ENCODE measurements around the gene MMEL1. TPM values are rescaled to one million over a fixed set of nuclear protein-coding genes. Genes with fewer than 3 reads are reported as not detected.
"Not testable (repeated sequence)": the region's sequence is repeated elsewhere in the genome, so short reads cannot be mapped to it uniquely, and the experiment has no call there.

The MMEL1 gene, protein sequence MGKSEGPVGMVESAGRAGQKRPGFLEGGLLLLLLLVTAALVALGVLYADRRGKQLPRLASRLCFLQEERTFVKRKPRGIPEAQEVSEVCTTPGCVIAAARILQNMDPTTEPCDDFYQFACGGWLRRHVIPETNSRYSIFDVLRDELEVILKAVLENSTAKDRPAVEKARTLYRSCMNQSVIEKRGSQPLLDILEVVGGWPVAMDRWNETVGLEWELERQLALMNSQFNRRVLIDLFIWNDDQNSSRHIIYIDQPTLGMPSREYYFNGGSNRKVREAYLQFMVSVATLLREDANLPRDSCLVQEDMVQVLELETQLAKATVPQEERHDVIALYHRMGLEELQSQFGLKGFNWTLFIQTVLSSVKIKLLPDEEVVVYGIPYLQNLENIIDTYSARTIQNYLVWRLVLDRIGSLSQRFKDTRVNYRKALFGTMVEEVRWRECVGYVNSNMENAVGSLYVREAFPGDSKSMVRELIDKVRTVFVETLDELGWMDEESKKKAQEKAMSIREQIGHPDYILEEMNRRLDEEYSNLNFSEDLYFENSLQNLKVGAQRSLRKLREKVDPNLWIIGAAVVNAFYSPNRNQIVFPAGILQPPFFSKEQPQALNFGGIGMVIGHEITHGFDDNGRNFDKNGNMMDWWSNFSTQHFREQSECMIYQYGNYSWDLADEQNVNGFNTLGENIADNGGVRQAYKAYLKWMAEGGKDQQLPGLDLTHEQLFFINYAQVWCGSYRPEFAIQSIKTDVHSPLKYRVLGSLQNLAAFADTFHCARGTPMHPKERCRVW
- 10 to 100 TPM in 1 of 2 donors, 1 to 10 TPM in 1; 4.6 to 13.6 TPM for total RNA-seq

DNA sequence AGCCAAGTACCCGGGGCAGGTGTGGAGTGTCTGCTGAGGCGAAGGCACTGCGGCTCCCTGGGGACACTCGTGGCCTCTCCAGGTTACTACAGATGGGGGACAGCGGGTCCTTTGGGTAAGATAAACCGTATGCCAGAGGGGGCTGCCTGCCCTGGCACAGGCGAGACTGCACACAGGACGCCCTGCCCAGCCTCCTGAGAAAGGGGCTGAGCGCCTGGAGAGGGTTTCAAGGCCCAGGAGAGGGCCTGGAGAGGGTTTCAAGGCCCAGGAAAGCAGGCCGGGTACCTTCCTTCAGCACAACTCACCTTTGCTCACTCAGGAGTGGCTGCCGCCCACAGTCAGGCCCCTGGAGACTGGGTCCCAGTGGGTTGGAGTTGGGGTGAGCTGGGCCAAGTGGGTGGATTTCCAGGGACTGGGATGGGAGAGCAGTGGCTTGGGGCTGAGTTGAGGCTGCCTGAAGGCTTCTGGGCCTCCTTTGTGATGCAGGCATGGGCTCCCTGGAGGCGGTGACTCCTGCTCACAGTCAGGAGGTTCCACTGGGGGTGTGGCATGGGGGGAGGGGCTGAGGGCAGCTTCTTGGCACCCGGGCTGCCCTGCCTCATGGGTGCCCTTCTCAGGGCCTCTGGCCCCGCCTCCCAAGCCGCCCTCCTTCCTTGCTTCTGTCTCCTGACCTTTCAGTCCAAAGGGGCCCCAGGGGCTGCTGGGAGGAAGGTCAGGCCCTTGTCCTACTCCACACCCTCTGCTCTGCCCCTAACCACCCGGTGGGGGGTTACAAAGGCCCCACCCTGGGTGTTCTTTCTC lies at the start of gene MMEL1:
Gene MMEL1 (minus strand): TSS at position 456 of the 801 bp plus-strand sequence. CDS start 3,532 bp downstream, outside the sequence.
- intact Hi-C loops (cut with DNase I): no loop called here
- no peak for TF ChIP-seq POLR2AphosphoS5 (IDR thresholded peaks at IDR 0.05)
- TF ChIP-seq, protein P1, sequence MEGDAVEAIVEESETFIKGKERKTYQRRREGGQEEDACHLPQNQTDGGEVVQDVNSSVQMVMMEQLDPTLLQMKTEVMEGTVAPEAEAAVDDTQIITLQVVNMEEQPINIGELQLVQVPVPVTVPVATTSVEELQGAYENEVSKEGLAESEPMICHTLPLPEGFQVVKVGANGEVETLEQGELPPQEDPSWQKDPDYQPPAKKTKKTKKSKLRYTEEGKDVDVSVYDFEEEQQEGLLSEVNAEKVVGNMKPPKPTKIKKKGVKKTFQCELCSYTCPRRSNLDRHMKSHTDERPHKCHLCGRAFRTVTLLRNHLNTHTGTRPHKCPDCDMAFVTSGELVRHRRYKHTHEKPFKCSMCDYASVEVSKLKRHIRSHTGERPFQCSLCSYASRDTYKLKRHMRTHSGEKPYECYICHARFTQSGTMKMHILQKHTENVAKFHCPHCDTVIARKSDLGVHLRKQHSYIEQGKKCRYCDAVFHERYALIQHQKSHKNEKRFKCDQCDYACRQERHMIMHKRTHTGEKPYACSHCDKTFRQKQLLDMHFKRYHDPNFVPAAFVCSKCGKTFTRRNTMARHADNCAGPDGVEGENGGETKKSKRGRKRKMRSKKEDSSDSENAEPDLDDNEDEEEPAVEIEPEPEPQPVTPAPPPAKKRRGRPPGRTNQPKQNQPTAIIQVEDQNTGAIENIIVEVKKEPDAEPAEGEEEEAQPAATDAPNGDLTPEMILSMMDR (IDR thresholded peaks at IDR 0.05): no peak
- no peak for TF ChIP-seq POLR2A (IDR thresholded peaks at IDR 0.05)
- Histone ChIP-seq H3K9me3 (no peaks in the 10 kb centered on the region), H3K36me3 (no peaks in the 10 kb centered on the region), H3K4me1 (replicated peaks) (no peaks in the 10 kb centered on the region), H3K27ac (no peak within 1 kb of the TSS), H3K27me3 (replicated peaks; ENCODE audit: insufficient read depth) (peaks cover 18% of the 10 kb centered on the region), H3K4me3 (no peak within 1 kb of the TSS)
- no peak for DNase-seq (ENCODE audit: low spot score)
- 69% methylated on average over 16 of the region's 16 CpGs for WGBS

DNA sequence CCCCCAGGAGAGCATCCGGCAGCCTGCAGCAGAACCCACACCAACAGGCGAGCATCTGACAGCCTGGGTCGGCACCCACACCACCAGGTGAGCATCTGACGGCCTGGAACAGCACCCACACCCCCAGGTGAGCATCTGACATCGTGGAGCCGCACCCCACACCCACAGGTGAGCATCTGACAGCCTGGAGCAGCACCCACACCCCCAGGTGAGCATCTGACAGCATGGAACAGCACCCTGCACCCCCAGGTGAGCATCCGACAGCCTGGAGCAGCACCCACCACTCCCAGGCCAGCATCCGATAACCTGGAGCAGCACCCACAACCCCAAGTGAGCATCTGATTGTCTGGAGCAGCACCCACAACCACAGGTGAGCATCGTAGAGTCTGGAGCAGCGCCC lies 43.9 kb upstream of the MMEL1 start:
- H3K27ac ChIP-seq; H3K36me3 ChIP-seq; H3K4me1 ChIP-seq (replicated peaks); H3K9me3 ChIP-seq; H3K4me3 ChIP-seq; DNase-seq (ENCODE audit: low spot score); H3K27me3 ChIP-seq (replicated peaks; ENCODE audit: insufficient read depth); intact Hi-C loops (cut with DNase I): not testable (repeated sequence)
- WGBS: no CpG with 5 or more reads among the region's 10 CpGs

DNA sequence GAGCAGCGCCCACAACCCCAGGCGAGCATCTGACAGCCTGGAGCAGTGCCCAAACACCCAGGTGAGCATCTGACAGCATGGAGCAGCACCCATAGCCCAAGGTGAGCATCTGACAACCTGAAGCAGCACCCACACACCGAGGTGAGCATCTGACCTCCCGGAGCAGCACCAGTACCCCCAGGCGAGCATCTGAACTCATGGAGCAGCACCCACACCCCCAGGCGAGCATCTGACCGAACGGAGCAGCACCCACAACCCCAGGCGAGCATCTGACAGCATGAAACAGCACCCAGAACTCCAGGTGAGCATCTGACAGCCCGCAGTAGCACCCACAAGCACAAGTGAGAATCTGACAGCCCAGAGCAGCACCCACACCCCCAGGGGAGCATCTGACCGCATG lies 38.8 kb upstream of the MMEL1 start:
- H3K36me3 ChIP-seq; H3K9me3 ChIP-seq; DNase-seq (ENCODE audit: low spot score); H3K4me3 ChIP-seq; intact Hi-C loops (cut with DNase I); H3K27me3 ChIP-seq (replicated peaks; ENCODE audit: insufficient read depth); H3K4me1 ChIP-seq (replicated peaks); H3K27ac ChIP-seq: not testable (repeated sequence)
- 59% methylated on average over 7 of the region's 11 CpGs for WGBS

DNA sequence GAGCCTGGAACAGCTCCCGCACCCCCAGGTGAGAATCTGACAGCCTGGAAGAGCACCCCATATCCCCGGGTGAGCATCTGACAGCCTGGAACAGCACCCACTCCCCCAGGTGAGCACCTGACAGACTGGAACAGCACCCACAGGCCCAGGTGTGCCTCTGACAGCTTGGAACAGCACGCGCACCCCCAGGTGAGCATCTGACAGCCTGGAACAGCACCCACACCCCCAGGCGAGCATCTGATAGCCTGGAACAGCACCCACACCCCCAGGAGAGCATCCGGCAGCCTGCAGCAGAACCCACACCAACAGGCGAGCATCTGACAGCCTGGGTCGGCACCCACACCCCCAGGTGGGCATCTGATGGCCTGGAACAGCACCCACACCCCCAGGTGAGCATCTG lies 27.0 kb upstream of the MMEL1 start:
- H3K4me1 ChIP-seq (replicated peaks); H3K36me3 ChIP-seq; DNase-seq (ENCODE audit: low spot score); H3K27me3 ChIP-seq (replicated peaks; ENCODE audit: insufficient read depth); H3K4me3 ChIP-seq; intact Hi-C loops (cut with DNase I); H3K9me3 ChIP-seq; H3K27ac ChIP-seq: not testable (repeated sequence)
- WGBS: 49% methylated on average over 6 of the region's 8 CpGs

DNA sequence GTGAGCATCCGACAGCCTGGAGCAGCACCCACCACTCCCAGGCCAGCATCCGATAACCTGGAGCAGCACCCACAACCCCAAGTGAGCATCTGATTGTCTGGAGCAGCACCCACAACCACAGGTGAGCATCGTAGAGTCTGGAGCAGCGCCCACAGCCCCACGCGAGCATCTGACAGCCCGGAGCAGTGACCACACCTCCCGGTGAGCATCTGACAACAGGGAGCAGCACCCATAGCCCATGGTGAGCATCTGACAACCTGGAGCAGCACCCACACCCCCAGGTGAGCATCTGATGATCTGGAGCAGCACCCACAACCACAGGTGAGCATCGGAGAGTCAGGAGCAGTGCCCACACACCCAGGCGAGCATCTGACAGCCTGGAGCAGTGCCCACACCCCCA lies 25.1 kb upstream of the MMEL1 start:
- H3K9me3 ChIP-seq; intact Hi-C loops (cut with DNase I); DNase-seq (ENCODE audit: low spot score); H3K27ac ChIP-seq; H3K36me3 ChIP-seq; H3K27me3 ChIP-seq (replicated peaks; ENCODE audit: insufficient read depth); H3K4me1 ChIP-seq (replicated peaks); H3K4me3 ChIP-seq: not testable (repeated sequence)
- no CpG with 5 or more reads among the region's 10 CpGs for WGBS

DNA sequence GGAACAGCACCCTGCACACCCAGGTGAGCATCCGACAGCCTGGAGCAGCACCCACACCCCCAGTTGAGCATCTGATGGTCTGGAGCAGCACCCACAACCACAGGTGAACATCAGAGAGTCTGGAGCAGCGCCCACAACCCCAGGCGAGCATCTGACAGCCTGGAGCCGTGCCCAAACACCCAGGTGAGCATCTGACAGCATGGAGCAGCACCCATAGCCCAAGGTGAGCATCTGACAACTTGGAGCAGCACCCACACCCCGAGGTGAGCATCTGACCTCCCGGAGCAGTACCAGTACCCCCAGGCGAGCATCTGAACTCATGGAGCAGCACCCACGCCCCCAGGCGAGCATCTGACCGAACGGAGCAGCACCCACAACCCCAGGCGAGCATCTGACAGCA lies 24.3 kb upstream of the MMEL1 start:
- H3K27ac ChIP-seq; H3K9me3 ChIP-seq; H3K4me3 ChIP-seq; intact Hi-C loops (cut with DNase I); H3K36me3 ChIP-seq; DNase-seq (ENCODE audit: low spot score); H3K4me1 ChIP-seq (replicated peaks); H3K27me3 ChIP-seq (replicated peaks; ENCODE audit: insufficient read depth): not testable (repeated sequence)
- WGBS: 40% methylated on average over 2 of the region's 12 CpGs

DNA sequence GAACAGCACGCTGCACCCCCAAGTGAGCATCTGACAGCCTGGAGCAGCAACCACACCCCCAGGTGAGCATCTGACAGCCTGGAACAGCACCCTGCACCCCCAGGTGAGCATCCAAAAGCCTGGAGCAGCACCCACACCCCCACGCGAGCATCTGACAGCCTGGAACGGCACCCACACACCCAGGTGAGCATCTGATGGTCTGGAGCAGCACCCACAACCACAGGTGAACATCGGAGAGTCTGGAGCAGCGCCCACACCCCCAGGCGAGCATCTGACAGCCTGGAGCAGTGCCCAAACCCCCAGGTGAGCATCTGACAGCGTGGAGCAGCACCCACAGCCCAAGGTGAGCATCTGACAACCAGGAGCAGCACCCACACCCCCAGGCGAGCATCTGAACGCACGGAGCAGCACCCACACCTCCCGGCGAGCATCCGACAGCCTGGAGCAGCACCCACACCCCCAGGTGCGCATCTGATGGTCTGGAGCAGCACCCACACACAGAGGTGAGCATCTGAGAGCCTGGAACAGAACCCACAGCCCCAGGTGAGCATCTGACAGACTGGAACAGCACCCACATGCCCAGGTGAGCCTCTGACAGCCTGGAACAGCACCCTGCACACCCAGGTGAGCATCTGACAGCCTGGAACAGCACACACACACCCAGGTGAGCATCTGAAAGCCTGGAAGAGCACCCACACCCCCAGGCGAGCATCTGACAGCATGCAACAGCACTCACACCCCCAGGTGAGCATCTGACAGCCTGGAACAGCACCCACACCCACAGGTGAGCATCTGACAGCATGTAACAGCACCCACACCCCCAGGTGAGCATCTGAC lies 23.0 kb upstream of the MMEL1 start:
- H3K27me3 ChIP-seq (replicated peaks; ENCODE audit: insufficient read depth); H3K27ac ChIP-seq; DNase-seq (ENCODE audit: low spot score); H3K36me3 ChIP-seq; H3K4me3 ChIP-seq; intact Hi-C loops (cut with DNase I); H3K4me1 ChIP-seq (replicated peaks); H3K9me3 ChIP-seq: not testable (repeated sequence)
- WGBS: 40% methylated on average over 16 of the region's 16 CpGs

DNA sequence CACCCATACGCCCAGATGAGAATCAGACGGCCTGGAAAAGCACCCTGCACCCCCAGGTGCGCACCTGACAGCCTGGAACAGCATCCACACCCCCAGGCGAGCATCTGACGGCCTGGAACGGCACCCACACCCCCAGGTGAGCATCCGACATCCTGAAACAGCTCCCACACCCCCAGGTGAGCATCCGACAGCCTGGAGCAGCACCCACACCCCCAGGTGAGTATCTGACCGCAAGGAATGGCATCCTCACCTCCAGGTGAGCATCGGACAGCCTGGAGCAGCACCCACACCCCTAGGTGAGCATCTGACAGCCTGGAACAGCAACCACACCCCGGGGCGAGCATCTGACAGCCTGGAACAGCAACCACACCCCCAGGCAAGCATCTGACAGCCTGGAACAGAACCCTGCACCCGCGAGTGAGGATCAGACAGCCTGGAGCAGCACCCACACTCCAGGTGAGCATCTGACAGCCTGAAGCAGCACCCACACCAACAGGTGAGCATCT lies 21.7 kb upstream of the MMEL1 start:
- H3K4me3 ChIP-seq; DNase-seq (ENCODE audit: low spot score); H3K4me1 ChIP-seq (replicated peaks); H3K27ac ChIP-seq; H3K27me3 ChIP-seq (replicated peaks; ENCODE audit: insufficient read depth); intact Hi-C loops (cut with DNase I); H3K9me3 ChIP-seq; H3K36me3 ChIP-seq: not testable (repeated sequence)
- WGBS: 37% methylated on average over 14 of the region's 14 CpGs

DNA sequence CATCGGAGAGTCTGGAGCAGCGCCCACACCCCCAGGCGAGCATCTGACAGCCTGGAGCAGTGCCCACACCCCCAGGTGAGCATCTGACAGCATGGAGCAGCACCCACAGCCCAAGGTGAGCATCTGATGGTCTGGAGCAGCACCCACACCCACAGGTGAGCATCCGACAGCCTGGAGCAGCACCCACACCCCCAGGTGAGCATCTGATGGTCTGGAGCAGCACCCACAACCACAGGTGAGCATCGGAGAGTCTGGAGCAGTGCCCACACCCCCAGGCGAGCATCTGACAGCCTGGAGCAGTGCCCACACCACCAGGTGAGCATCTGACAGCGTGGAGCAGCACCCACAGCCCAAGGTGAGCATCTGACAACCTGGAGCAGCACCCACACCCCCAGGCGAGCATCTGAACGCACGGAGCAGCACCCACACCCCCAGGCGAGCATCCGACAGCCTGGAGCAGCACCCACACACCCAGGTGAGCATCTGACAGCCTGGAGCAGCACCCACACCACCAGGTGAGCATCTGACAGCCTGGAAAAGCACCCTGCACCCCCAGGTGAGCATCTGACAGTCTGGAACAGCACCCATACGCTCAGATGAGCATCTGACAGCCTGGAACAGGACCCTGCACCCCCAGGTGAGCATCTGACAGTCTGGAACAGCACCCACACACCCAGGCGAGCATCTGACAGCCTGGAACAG lies 21.1 kb upstream of the MMEL1 start:
- H3K27me3 ChIP-seq (replicated peaks; ENCODE audit: insufficient read depth); H3K36me3 ChIP-seq; H3K4me1 ChIP-seq (replicated peaks); H3K9me3 ChIP-seq; intact Hi-C loops (cut with DNase I); DNase-seq (ENCODE audit: low spot score); H3K27ac ChIP-seq; H3K4me3 ChIP-seq: not testable (repeated sequence)
- WGBS: 37% methylated on average over 14 of the region's 14 CpGs

Measured in prostate gland (tissue), 2 donors.